A549 (cell line): ENCODE measurements around the gene SERPINA10. TPM values are rescaled to one million over a fixed set of nuclear protein-coding genes. Genes with fewer than 3 reads are reported as not detected.

ENCODE experiments used
- ATAC-seq, 2 experiments: fragments of 200-7000 bp in 1 of 2; fragments of >200 bp in 1 of 2; cut with Nextera tagmentation in 1 of 2; cut with Tn5 transposase in 1 of 2; 3 replicates each; pipeline versions ENCODE4 v1.8.0 to v1.9.1; 2018 to 2020; ENCODE audit warnings: mild to moderate bottlenecking in 1 of 2, moderate library complexity in 1 of 2
- CTCF ChIA-PET: fragments of 300-600 bp; sonication (Branson Sonifier 250); formaldehyde crosslinking; extraction: SDS; loops from one replicate; lab custom pipeline; 2021; ENCODE audit warnings: antibody characterized with exemption, inconsistent platforms; lab: Yijun Ruan, JAX
- POLR2A ChIA-PET: fragments of 350-600 bp; formaldehyde crosslinking; extraction: SDS; loops from one replicate; lab custom pipeline; 2021; ENCODE audit warnings: antibody characterized with exemption, inconsistent platforms; lab: Yijun Ruan, JAX
- DNase-seq, 2 experiments: peaks; one replicate each; pipeline versions ENCODE4 v3.0.0 to v3.0.0-alpha.2; 2011 to 2016; ENCODE audit warnings: low read depth in 1 of 2, low spot score in 1 of 2
- FAIRE-seq: peaks from 2 replicates; lab custom pipeline; 2011; peaks lifted over from hg19 to GRCh38; lab: Jason Lieb, UNC
- H3K27ac ChIP-seq, 2 experiments: fragments of >200 bp; sonication (Bioruptor Twin); formaldehyde crosslinking; 3 replicates each; pipeline ENCODE4 v1.5.1; 2016 to 2017
- H3K4me1 ChIP-seq: fragments of >200 bp; sonication (Bioruptor Twin); formaldehyde crosslinking; 3 replicates; pipeline ENCODE4 v1.6.1; 2016
- H3K4me2 ChIP-seq: fragments of >200 bp; sonication (Bioruptor Twin); formaldehyde crosslinking; 3 replicates; pipeline ENCODE4 v1.6.1; 2016
- H3K4me3 ChIP-seq: fragments of >200 bp; sonication (Bioruptor Twin); formaldehyde crosslinking; 3 replicates; pipeline ENCODE4 v1.5.1; 2016
- H3K9me3 ChIP-seq: fragments of >200 bp; sonication (Bioruptor Twin); formaldehyde crosslinking; 3 replicates; pipeline ENCODE4 v1.6.1; 2016
- BHLHE40 ChIP-seq: IDR thresholded peaks from 2 replicates; pipeline ENCODE4 v1.6.1; 2012; ENCODE audit warnings: low read depth, low read length, inconsistent platforms
- CBX2 ChIP-seq: fragments of 200-600 bp; sonication (generic); IDR thresholded peaks from 2 replicates; pipeline ENCODE4 v1.6.1; 2016; ENCODE audit warnings: low read depth, mild to moderate bottlenecking, borderline replicate concordance
- HDAC2 ChIP-seq: fragments of 200-600 bp; sonication (generic); IDR thresholded peaks from 2 replicates; pipeline ENCODE4 v1.6.1; 2016
- HEYL ChIP-seq: fragments of 250-450 bp; sonication (Bioruptor Pico); IDR thresholded peaks from 2 replicates; pipeline ENCODE4 v1.8.0; 2021; ENCODE audit warnings: mild to moderate bottlenecking, moderate library complexity
- HOXA7 ChIP-seq: fragments of 250-450 bp; sonication (Bioruptor Pico); IDR thresholded peaks from 2 replicates; pipeline ENCODE4 v1.5.0; 2020; ENCODE audit warnings: mild to moderate bottlenecking, moderate library complexity
- HOXB13 ChIP-seq: fragments of 250-450 bp; sonication (Bioruptor Pico); IDR thresholded peaks from 2 replicates; pipeline ENCODE4 v1.5.0; 2020; ENCODE audit warnings: low read depth, mild to moderate bottlenecking, moderate library complexity
- JUNB ChIP-seq: fragments of >200 bp; sonication (Bioruptor Twin); formaldehyde crosslinking; IDR thresholded peaks from 2 replicates; pipeline ENCODE4 v1.6.1; 2016
- KDM1A ChIP-seq: fragments of 200-600 bp; sonication (generic); IDR thresholded peaks from 2 replicates; pipeline ENCODE4 v1.6.1; 2016; ENCODE audit warnings: low read depth, mild to moderate bottlenecking
- MAFK ChIP-seq: fragments of 450-650 bp; IDR thresholded peaks from 2 replicates; pipeline ENCODE4 v1.6.1; 2014; ENCODE audit not compliant: partially characterized antibody
- MYC ChIP-seq: IDR thresholded peaks from 2 replicates; pipeline ENCODE4 v1.6.1; 2012; ENCODE audit warnings: mild to moderate bottlenecking, inconsistent platforms, low read length, improper control_type of control experiment, borderline replicate concordance
- POLR2A ChIP-seq: IDR thresholded peaks from 2 replicates; pipeline ENCODE4 v1.6.1; 2012; ENCODE audit warnings: mild to moderate bottlenecking, low read length
- POLR2AphosphoS2 ChIP-seq: conservative IDR thresholded peaks from 2 replicates; pipeline ENCODE4 v1.6.1; 2012; ENCODE audit warnings: low read length, improper control_type of control experiment, inconsistent platforms
- RNF2 ChIP-seq: fragments of 200-600 bp; sonication (generic); IDR thresholded peaks from 2 replicates; pipeline ENCODE4 v1.6.1; 2016; ENCODE audit warnings: low read depth, mild to moderate bottlenecking, antibody characterized with exemption, moderate library complexity, borderline replicate concordance
- SMC3 ChIP-seq: fragments of >200 bp; sonication (Bioruptor Twin); formaldehyde crosslinking; IDR thresholded peaks from 3 replicates; pipeline ENCODE4 v1.6.1; 2018; ENCODE audit warnings: inconsistent platforms
- SREBF2 ChIP-seq: fragments of 450-650 bp; IDR thresholded peaks from 2 replicates; pipeline ENCODE4 v1.6.1; 2014; ENCODE audit warnings: mild to moderate bottlenecking, moderate library complexity
- ZFP36 ChIP-seq: fragments of 450-650 bp; IDR thresholded peaks from 2 replicates; pipeline ENCODE4 v1.6.1; 2014; ENCODE audit warnings: borderline replicate concordance; ENCODE audit not compliant: partially characterized antibody
- ZNF302 ChIP-seq: fragments of 250-450 bp; sonication (Bioruptor Pico); IDR thresholded peaks from 2 replicates; pipeline ENCODE4 v1.9.0; 2021; ENCODE audit warnings: inconsistent platforms, mild to moderate bottlenecking, moderate library complexity
- WGBS: methylation state at CpG from one replicate; pipeline ENCODE4 v1.1.6; 2017; ENCODE audit errors: missing lambda C conversion rate; 5-methylcytosine and 5-hydroxymethylcytosine counted together
- polyA plus RNA-seq, 4 experiments: library from polyadenylated mRNA; depleted of rRNA in 3 of 4; stranded (reverse); fragments of >200 nt; fragmentation: RNase III in 1 of 4; extraction: RNeasy Plus Mini Kit Qiagen cat#74134 plus additional on column Dnase treatment in 1 of 4; gene quantifications; 2 replicates in 3 of 4; 3 replicates in 1 of 4; pipeline ENCODE4 v1.2.3, GENCODE V29; 2011 to 2017
- TF ChIP-seq, protein P1 (sequence below): fragments of 250-450 bp; sonication (Bioruptor Pico); IDR thresholded peaks from 2 replicates; pipeline ENCODE4 v1.5.0; 2020; ENCODE audit warnings: low read depth, mild to moderate bottlenecking, moderate library complexity
- TF ChIP-seq, protein P2 (sequence below): fragments of 150-350 bp; IDR thresholded peaks from 2 replicates; pipeline ENCODE4 v1.6.1; 2014; ENCODE audit warnings: low read depth, mild to moderate bottlenecking, low read length
- TF ChIP-seq, protein P3 (sequence below): fragments of >200 bp; sonication (Bioruptor Twin); formaldehyde crosslinking; IDR thresholded peaks from 3 replicates; pipeline ENCODE4 v1.5.1; 2016
- TF ChIP-seq, protein P4 (sequence below): IDR thresholded peaks from 2 replicates; pipeline ENCODE4 v1.6.1; 2012
- TF ChIP-seq, protein P5 (sequence below): IDR thresholded peaks from 2 replicates; pipeline ENCODE4 v1.6.1; 2012

SERPINA10 gene
- polyA plus RNA-seq, 2 of the 4 experiments (the other 2 are of a cell fraction): 0.03 to 0.04 TPM

DNA sequence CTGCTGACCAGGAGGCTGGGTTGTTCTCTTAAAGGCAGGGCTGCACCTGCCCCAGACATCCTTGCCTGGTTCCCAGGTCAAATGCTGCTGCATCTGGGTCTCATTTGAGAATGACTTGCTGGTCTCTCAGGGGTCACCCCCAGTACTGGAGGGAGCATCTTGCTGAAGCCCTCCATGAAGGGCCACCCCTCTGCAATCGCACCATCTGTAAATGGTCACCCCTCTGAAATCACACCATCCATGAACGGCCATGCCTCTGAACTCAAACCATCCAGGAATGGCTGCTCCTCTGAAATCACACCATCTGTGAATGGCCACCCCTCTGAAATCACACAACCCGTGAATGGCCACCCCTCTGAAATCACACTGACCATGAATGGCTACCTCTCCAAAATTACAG, 37.4 kb upstream of the SERPINA10 start:
- POLR2A ChIA-PET: no interaction called here
- FAIRE-seq: no peak
- no peak for DNase-seq

DNA sequence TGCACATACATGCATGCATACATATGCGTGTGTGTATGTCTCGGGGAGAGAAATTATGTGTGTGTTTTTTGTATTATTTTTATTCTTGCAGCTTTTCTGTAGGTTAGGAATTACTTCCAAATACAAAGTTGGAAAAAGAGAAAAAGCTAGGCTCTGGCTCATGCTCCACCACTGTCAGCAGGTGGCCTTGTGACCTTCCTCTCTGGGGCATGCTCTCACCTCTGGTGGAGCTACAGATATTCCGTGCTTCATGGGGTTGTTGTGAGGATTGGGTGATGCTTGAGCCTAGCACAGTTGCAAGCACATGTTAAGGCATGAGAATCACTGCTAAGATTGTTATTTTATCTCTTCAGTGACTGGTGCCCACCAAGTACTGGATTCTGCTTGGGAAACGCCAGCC, 36.8 kb upstream of the SERPINA10 start:
- POLR2A ChIA-PET: no interaction called here
- Histone ChIP-seq H3K4me1 (no peaks in the 10 kb centered on the region), H3K27ac (no peak overlapping the region), H3K4me3 (no peak overlapping the region), H3K9me3 (no peaks in the 10 kb centered on the region), H3K4me2 (no peak overlapping the region)
- TF ChIP-seq HOXB13 (no peak), MAFK (no peak), BHLHE40 (no peak), HDAC2 (no peak), RNF2 (no peak), KDM1A (no peak)
- TF ChIP-seq, protein P1, sequence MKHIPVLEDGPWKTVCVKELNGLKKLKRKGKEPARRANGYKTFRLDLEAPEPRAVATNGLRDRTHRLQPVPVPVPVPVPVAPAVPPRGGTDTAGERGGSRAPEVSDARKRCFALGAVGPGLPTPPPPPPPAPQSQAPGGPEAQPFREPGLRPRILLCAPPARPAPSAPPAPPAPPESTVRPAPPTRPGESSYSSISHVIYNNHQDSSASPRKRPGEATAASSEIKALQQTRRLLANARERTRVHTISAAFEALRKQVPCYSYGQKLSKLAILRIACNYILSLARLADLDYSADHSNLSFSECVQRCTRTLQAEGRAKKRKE (CRISPR knock-in tag): no peak
- TF ChIP-seq, protein P2, sequence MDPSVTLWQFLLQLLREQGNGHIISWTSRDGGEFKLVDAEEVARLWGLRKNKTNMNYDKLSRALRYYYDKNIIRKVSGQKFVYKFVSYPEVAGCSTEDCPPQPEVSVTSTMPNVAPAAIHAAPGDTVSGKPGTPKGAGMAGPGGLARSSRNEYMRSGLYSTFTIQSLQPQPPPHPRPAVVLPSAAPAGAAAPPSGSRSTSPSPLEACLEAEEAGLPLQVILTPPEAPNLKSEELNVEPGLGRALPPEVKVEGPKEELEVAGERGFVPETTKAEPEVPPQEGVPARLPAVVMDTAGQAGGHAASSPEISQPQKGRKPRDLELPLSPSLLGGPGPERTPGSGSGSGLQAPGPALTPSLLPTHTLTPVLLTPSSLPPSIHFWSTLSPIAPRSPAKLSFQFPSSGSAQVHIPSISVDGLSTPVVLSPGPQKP: no peak
- FAIRE-seq (no peak), ATAC-seq (no peak), DNase-seq (no peak)
- WGBS: 63% methylated on average over 4 of the region's 4 CpGs
- CTCF ChIA-PET: interaction anchor here (0.8 kb wide), 1 partner anchor 104 kb away, joined by 3 read pairs; no protein-coding TSS in a partner anchor

More for the DNA sequence above, 37.4 kb upstream of the SERPINA10 start:
- WGBS: 27% methylated on average over 3 of the region's 3 CpGs
- no peaks in the 10 kb centered on the region for H3K4me1 ChIP-seq
- no peak overlapping the region for H3K4me3 ChIP-seq
- CTCF ChIA-PET: interaction anchor here (0.8 to 1.2 kb wide), 2 partner anchors 104 to 359 kb away, joined by 3 read pairs; no protein-coding TSS in a partner anchor
- no peak for ATAC-seq
- H3K9me3 ChIP-seq: no peaks in the 10 kb centered on the region
- no peak overlapping the region for H3K4me2 ChIP-seq
- no peak overlapping the region for H3K27ac ChIP-seq
- TF ChIP-seq SREBF2 (no peak), HEYL (no peak), SMC3 (no peak), ZNF302 (CRISPR knock-in tag) (no peak), HOXA7 (CRISPR knock-in tag) (no peak), ZFP36 (no peak), JUNB (no peak), CBX2 (no peak), POLR2A (no peak), POLR2AphosphoS2 (no peak), MYC (no peak)
- TF ChIP-seq, protein P3, sequence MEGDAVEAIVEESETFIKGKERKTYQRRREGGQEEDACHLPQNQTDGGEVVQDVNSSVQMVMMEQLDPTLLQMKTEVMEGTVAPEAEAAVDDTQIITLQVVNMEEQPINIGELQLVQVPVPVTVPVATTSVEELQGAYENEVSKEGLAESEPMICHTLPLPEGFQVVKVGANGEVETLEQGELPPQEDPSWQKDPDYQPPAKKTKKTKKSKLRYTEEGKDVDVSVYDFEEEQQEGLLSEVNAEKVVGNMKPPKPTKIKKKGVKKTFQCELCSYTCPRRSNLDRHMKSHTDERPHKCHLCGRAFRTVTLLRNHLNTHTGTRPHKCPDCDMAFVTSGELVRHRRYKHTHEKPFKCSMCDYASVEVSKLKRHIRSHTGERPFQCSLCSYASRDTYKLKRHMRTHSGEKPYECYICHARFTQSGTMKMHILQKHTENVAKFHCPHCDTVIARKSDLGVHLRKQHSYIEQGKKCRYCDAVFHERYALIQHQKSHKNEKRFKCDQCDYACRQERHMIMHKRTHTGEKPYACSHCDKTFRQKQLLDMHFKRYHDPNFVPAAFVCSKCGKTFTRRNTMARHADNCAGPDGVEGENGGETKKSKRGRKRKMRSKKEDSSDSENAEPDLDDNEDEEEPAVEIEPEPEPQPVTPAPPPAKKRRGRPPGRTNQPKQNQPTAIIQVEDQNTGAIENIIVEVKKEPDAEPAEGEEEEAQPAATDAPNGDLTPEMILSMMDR: no peak
- TF ChIP-seq, protein P4, sequence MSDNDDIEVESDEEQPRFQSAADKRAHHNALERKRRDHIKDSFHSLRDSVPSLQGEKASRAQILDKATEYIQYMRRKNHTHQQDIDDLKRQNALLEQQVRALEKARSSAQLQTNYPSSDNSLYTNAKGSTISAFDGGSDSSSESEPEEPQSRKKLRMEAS: no peak
- TF ChIP-seq, protein P5, sequence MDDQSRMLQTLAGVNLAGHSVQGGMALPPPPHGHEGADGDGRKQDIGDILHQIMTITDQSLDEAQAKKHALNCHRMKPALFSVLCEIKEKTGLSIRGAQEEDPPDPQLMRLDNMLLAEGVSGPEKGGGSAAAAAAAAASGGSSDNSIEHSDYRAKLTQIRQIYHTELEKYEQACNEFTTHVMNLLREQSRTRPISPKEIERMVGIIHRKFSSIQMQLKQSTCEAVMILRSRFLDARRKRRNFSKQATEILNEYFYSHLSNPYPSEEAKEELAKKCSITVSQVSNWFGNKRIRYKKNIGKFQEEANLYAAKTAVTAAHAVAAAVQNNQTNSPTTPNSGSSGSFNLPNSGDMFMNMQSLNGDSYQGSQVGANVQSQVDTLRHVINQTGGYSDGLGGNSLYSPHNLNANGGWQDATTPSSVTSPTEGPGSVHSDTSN: no peak
